ENCODE data around the gene AFTPH. TPM values are rescaled to one million over a fixed set of nuclear protein-coding genes. Genes with fewer than 3 reads are reported as not detected.

Gene AFTPH
- total RNA-seq, 1 donor from 2014 or later: 22.2 TPM

DNA sequence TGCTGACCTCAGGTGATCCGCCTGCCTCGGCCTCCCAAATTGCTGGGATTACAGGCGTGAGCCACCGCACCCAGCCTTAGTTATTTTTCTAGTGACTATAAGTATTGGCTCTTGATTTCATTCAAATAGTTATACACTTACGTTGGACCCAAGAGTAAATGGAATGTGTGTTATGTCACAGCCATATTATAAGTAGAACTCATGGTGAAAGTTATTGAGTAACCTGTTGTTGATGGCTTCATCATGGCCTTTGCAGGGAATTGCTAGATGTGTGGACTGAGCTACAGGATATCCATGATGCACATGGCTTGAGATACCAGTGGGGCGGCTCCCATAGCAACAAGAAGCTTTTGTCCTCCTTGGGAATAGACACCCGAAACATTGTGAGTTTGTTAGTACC is 44.7 kb downstream of the AFTPH start:
- no peak for DNase-seq (ENCODE audit: low spot score in 2 of 2, unreplicated experiment in 2 of 2)
- no peaks in the 10 kb centered on the region for H3K9me3 Mint-ChIP-seq
- no peak overlapping the region for H3K4me3 Mint-ChIP-seq
- H3K4me1 Mint-ChIP-seq: peaks cover 9% of the 10 kb centered on the region
- H3K36me3 Mint-ChIP-seq: peaks cover 10% of the 10 kb centered on the region
- H3K27me3 Mint-ChIP-seq (ENCODE audit: low read depth): no peaks in the 10 kb centered on the region
- TF ChIP-seq, protein P1, sequence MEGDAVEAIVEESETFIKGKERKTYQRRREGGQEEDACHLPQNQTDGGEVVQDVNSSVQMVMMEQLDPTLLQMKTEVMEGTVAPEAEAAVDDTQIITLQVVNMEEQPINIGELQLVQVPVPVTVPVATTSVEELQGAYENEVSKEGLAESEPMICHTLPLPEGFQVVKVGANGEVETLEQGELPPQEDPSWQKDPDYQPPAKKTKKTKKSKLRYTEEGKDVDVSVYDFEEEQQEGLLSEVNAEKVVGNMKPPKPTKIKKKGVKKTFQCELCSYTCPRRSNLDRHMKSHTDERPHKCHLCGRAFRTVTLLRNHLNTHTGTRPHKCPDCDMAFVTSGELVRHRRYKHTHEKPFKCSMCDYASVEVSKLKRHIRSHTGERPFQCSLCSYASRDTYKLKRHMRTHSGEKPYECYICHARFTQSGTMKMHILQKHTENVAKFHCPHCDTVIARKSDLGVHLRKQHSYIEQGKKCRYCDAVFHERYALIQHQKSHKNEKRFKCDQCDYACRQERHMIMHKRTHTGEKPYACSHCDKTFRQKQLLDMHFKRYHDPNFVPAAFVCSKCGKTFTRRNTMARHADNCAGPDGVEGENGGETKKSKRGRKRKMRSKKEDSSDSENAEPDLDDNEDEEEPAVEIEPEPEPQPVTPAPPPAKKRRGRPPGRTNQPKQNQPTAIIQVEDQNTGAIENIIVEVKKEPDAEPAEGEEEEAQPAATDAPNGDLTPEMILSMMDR (IDR thresholded peaks at IDR 0.05; ENCODE audit: unreplicated experiment): no peak
- no peak overlapping the region for H3K27ac Mint-ChIP-seq

DNA sequence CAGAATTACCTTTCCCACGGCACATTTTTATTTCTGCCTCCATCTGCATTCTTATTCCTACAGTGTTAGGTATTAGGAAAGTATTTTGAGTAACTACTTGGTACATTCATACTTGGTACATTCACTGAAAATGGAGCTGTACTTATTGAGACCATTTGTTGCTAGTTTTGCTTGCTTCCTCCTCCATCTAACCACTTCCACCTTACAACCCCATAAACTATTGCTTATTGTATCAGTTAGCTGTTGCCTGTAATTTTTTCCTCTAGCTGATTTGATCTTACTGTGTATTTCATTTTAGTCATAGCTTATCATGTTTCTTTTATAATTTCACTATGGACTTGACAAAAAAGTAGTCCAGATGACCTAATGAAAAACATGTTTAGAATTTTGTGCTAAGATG is 50.7 kb downstream of the AFTPH start:
- TF ChIP-seq, protein P1 (IDR thresholded peaks at IDR 0.05; ENCODE audit: unreplicated experiment): no peak
- Mint-ChIP-seq H3K4me3 (no peak overlapping the region), H3K36me3 (peaks cover 18% of the 10 kb centered on the region), H3K9me3 (no peaks in the 10 kb centered on the region), H3K27me3 (ENCODE audit: low read depth) (no peaks in the 10 kb centered on the region), H3K4me1 (no peaks in the 10 kb centered on the region), H3K27ac (no peak overlapping the region)
- DNase-seq (ENCODE audit: low spot score in 2 of 2, unreplicated experiment in 2 of 2): no peak

DNA sequence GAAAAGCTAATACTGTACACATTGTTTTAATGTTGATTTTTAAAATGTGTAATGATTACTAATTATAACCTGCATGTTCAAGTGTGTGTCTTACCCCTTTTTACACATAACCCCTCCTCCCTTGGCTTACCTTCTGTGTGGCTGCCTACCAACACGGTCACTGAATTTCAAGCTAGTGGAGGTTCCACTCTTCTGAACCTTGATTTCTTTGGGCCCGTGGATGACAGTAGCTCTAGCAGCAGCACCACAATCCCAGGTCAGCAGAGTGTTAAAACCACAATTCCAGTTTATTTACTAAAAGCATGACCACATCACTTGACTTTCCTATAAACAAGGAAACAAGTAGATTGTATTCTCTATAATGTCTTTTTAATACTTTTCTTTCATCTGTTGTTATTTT is 56.9 kb downstream of the AFTPH start:
- Mint-ChIP-seq H3K9me3 (no peaks in the 10 kb centered on the region), H3K4me1 (no peaks in the 10 kb centered on the region), H3K36me3 (peaks cover 10% of the 10 kb centered on the region), H3K27ac (no peak overlapping the region), H3K4me3 (no peak overlapping the region), H3K27me3 (ENCODE audit: low read depth) (no peaks in the 10 kb centered on the region)
- DNase-seq (ENCODE audit: low spot score in 2 of 2, unreplicated experiment in 2 of 2): no peak
- TF ChIP-seq, protein P1 (IDR thresholded peaks at IDR 0.05; ENCODE audit: unreplicated experiment): no peak

DNA sequence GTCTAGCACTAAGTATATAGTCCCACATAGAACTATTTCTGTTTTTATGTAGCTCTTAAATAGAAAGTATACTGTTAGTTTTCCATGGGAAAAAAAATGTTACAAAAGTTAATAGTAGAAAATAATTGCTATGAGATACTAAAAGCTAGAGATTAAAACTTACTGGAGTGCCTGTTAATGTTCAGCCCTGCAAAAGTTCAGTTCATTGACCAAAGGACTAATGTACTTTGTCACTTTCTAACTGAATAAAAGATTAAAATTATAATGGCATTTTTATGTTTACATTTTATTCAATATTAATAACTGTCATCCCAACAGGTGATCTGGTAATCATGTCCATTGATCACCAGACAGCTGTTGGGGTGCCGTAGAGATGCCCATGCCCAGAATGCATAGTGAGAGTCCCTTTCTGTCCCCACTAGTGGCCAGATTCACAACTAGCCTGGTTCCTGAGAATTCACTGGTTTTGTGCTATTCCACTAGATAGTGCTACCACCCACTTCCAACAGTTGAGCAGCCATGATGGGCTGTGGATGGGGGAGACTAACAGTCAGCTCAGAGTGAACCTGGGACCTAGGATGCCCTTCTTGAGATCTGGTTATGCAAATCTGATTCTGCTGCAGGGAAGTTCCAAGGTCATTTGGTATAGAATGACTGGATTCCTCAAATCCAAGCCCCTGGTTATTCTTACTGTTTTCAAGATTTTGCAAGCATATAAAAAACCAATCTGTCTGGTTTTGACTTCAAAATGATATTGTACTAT is 57.8 kb downstream of the AFTPH start:
- Mint-ChIP-seq H3K27me3 (ENCODE audit: low read depth) (no peaks in the 10 kb centered on the region), H3K9me3 (no peaks in the 10 kb centered on the region), H3K4me3 (no peak overlapping the region)

DNA sequence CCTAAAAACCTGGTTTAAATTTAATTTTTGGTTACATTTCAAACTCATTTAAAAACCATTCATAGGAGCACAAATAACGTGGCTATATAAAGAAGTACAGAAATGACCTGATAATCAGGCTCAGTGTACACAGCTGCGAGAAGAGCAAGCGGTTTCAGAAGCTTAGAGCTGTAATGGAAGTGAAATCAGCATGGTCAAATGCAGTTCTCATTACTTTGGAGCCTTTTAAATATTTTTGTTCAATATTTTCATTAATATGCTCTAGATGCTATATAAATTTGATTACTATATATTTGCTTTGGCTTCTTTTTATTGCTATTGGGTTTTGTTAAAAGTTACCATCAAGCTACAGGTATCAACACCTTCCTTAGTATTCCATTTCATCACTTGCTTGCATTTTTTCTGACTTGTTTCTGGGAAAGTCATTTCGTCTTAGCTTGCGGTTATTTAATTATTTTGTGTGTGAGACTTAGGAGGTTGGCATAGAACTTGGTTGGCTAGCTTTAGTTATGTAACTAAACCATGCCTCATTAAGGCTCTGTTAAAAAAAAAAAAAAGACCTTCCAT is 58.7 kb downstream of the AFTPH start:
- TF ChIP-seq, protein P1 (IDR thresholded peaks at IDR 0.05; ENCODE audit: unreplicated experiment): no peak
- Mint-ChIP-seq H3K27me3 (ENCODE audit: low read depth) (no peaks in the 10 kb centered on the region), H3K36me3 (peaks cover 1% of the 10 kb centered on the region)

More for the DNA sequence above, 57.8 kb downstream of the AFTPH start:
- no peak overlapping the region for H3K27ac Mint-ChIP-seq
- TF ChIP-seq, protein P1 (IDR thresholded peaks at IDR 0.05; ENCODE audit: unreplicated experiment): no peak
- peaks cover 7% of the 10 kb centered on the region for H3K36me3 Mint-ChIP-seq
- DNase-seq (ENCODE audit: low spot score in 2 of 2, unreplicated experiment in 2 of 2): no peak
- no peaks in the 10 kb centered on the region for H3K4me1 Mint-ChIP-seq

More for the DNA sequence above, 58.7 kb downstream of the AFTPH start:
- DNase-seq (ENCODE audit: low spot score in 2 of 2, unreplicated experiment in 2 of 2): no peak
- Mint-ChIP-seq H3K27ac (no peak overlapping the region), H3K4me1 (peaks cover 2% of the 10 kb centered on the region), H3K9me3 (no peaks in the 10 kb centered on the region), H3K4me3 (no peak overlapping the region)

Data from mesothelial cell of epicardium (in vitro differentiated cells).